WTC11 (cell line): ENCODE results near the gene WDR38. TPM values are rescaled to one million over a fixed set of nuclear protein-coding genes. Genes with fewer than 3 reads are reported as not detected.

Source experiments
- ATAC-seq: fragments of 200-7000 bp; cut with Tn5 transposase; 2 replicates; pipeline ENCODE4 v1.10.0; 2021; ENCODE audit warnings: mild to moderate bottlenecking, moderate library complexity
- CTCF ChIA-PET: fragments of 300-600 bp; sonication (Branson Sonifier 250); formaldehyde crosslinking; loops from one replicate; lab custom pipeline; 2021; ENCODE audit warnings: antibody characterized with exemption; lab: Charles Lee
- POLR2A ChIA-PET: fragments of 350-600 bp; sonication (Branson Sonifier 250); formaldehyde crosslinking; loops from one replicate; lab custom pipeline; 2021; ENCODE audit warnings: antibody characterized with exemption; lab: Charles Lee
- DNase-seq: peaks from one replicate; pipeline ENCODE4 v3.0.0; 2021; ENCODE audit warnings: low spot score
- H3K27ac Mint-ChIP-seq: 2 replicates; pipeline ENCODE4 v1.8.0; 2021; ENCODE audit warnings: mixed read lengths
- H3K27me3 Mint-ChIP-seq: 2 replicates; pipeline ENCODE4 v1.8.0; 2021; ENCODE audit warnings: low read depth, mild to moderate bottlenecking, moderate library complexity, mixed read lengths
- H3K36me3 Mint-ChIP-seq: 2 replicates; pipeline ENCODE4 v1.8.0; 2021; ENCODE audit warnings: mixed read lengths
- H3K4me1 Mint-ChIP-seq: 2 replicates; pipeline ENCODE4 v1.8.0; 2022; ENCODE audit warnings: mixed read lengths
- H3K4me3 Mint-ChIP-seq: 2 replicates; pipeline ENCODE4 v1.8.0; 2021; ENCODE audit warnings: mild to moderate bottlenecking, moderate library complexity, mixed read lengths
- H3K9me3 Mint-ChIP-seq: 2 replicates; pipeline ENCODE4 v1.8.0; 2021; ENCODE audit warnings: mixed read lengths
- ATF1 ChIP-seq: sonication (generic); formaldehyde crosslinking; IDR thresholded peaks from 2 replicates; pipeline ENCODE4 v1.8.1; 2023; ENCODE audit warnings: mild to moderate bottlenecking, moderate library complexity, missing genetic modification reagents
- CREB1 ChIP-seq: sonication (generic); formaldehyde crosslinking; IDR thresholded peaks from 2 replicates; pipeline ENCODE4 v1.8.0; 2023; ENCODE audit warnings: mild to moderate bottlenecking, missing genetic modification reagents
- CREM ChIP-seq: sonication (generic); formaldehyde crosslinking; IDR thresholded peaks from 2 replicates; pipeline ENCODE4 v1.8.1; 2022; ENCODE audit warnings: mild to moderate bottlenecking, missing genetic modification reagents, moderate library complexity
- ERG ChIP-seq: fragments of 250-450 bp; sonication (Bioruptor Pico); IDR thresholded peaks from 2 replicates; pipeline ENCODE4 v1.8.0; 2021; ENCODE audit warnings: mild to moderate bottlenecking
- GABPB1 ChIP-seq: sonication (generic); formaldehyde crosslinking; IDR thresholded peaks from 2 replicates; pipeline ENCODE4 v1.8.1; 2023; ENCODE audit warnings: mild to moderate bottlenecking, missing genetic modification reagents
- GTF2I ChIP-seq: fragments of 250-450 bp; sonication (Bioruptor Pico); conservative IDR thresholded peaks from 2 replicates; pipeline ENCODE4 v1.4.0; 2021; ENCODE audit warnings: mild to moderate bottlenecking
- JUN ChIP-seq: sonication (generic); formaldehyde crosslinking; IDR thresholded peaks from 2 replicates; pipeline ENCODE4 v1.8.0; 2023; ENCODE audit warnings: mild to moderate bottlenecking, missing genetic modification reagents
- MYBL2 ChIP-seq: sonication (generic); formaldehyde crosslinking; IDR thresholded peaks from 2 replicates; pipeline ENCODE4 v1.8.1; 2023; ENCODE audit warnings: mild to moderate bottlenecking, moderate library complexity, missing genetic modification reagents
- PRRX2 ChIP-seq: fragments of 250-450 bp; sonication (Bioruptor Pico); IDR thresholded peaks from 2 replicates; pipeline ENCODE4 v1.8.0; 2021; ENCODE audit warnings: mild to moderate bottlenecking
- SMAD4 ChIP-seq: sonication (generic); formaldehyde crosslinking; IDR thresholded peaks from 2 replicates; pipeline ENCODE4 v1.8.0; 2022; ENCODE audit warnings: mild to moderate bottlenecking, missing genetic modification reagents
- TCF7 ChIP-seq: sonication (generic); formaldehyde crosslinking; IDR thresholded peaks from 2 replicates; pipeline ENCODE4 v1.8.0; 2022; ENCODE audit warnings: mild to moderate bottlenecking, low read depth, missing genetic modification reagents, moderate library complexity
- ZNF121 ChIP-seq: sonication (generic); formaldehyde crosslinking; IDR thresholded peaks from 2 replicates; pipeline ENCODE4 v1.8.0; 2023; ENCODE audit warnings: missing genetic modification reagents
- ZNF317 ChIP-seq: sonication (generic); formaldehyde crosslinking; IDR thresholded peaks from 2 replicates; pipeline ENCODE4 v1.8.1; 2023; ENCODE audit warnings: low read depth, mild to moderate bottlenecking, moderate library complexity, missing genetic modification reagents, borderline replicate concordance
- ZNF416 ChIP-seq: fragments of 250-450 bp; sonication (Bioruptor Pico); IDR thresholded peaks from 2 replicates; pipeline ENCODE4 v1.9.0; 2021; ENCODE audit warnings: mild to moderate bottlenecking, inconsistent platforms
- ZNF423 ChIP-seq: fragments of 250-450 bp; sonication (Bioruptor Pico); IDR thresholded peaks from 2 replicates; pipeline ENCODE4 v2.1.2; 2022; ENCODE audit warnings: mild to moderate bottlenecking, moderate library complexity
- total RNA-seq: library from RNA; stranded (reverse); gene quantifications from 3 replicates; pipeline ENCODE4 v1.2.3, GENCODE V29; 2021
- TF ChIP-seq, protein P1 (sequence below): sonication (generic); formaldehyde crosslinking; IDR thresholded peaks from 2 replicates; pipeline ENCODE4 v1.8.1; 2023; ENCODE audit warnings: mild to moderate bottlenecking, missing genetic modification reagents, borderline replicate concordance
- TF ChIP-seq, protein P2 (sequence below): sonication (generic); formaldehyde crosslinking; IDR thresholded peaks from 2 replicates; pipeline ENCODE4 v1.8.1; 2023; ENCODE audit warnings: mild to moderate bottlenecking, missing genetic modification reagents, moderate library complexity
- TF ChIP-seq, protein P3 (sequence below): sonication (generic); formaldehyde crosslinking; IDR thresholded peaks from 2 replicates; pipeline ENCODE4 v1.8.0; 2022; ENCODE audit warnings: missing genetic modification reagents
- TF ChIP-seq, protein P4 (sequence below): sonication (generic); formaldehyde crosslinking; IDR thresholded peaks from 2 replicates; pipeline ENCODE4 v1.8.0; 2023; ENCODE audit warnings: missing genetic modification reagents, mild to moderate bottlenecking, borderline replicate concordance

The WDR38 gene
- total RNA-seq, 1 experiment from 2014 or later: not detected

DNA sequence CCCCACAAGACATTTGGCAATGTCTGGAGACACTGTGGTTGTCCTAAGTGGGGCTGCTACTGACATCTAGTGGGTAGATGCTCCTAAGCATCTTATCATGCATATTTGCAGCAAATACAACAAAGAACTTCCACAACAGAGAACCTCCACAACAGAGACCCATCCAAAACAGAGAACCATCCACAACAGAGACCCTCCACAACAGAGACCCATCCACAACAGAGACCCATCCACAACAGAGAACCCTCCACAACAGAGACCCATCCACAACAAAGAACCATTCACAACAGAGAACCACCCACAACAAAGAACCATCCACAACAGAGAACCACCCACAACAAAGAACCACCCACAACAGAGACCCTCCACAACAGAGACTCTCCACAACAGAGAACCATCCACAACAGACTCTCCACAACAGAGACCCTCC is 41.5 kb downstream of the WDR38 start (continued):
- TF ChIP-seq, protein P1, sequence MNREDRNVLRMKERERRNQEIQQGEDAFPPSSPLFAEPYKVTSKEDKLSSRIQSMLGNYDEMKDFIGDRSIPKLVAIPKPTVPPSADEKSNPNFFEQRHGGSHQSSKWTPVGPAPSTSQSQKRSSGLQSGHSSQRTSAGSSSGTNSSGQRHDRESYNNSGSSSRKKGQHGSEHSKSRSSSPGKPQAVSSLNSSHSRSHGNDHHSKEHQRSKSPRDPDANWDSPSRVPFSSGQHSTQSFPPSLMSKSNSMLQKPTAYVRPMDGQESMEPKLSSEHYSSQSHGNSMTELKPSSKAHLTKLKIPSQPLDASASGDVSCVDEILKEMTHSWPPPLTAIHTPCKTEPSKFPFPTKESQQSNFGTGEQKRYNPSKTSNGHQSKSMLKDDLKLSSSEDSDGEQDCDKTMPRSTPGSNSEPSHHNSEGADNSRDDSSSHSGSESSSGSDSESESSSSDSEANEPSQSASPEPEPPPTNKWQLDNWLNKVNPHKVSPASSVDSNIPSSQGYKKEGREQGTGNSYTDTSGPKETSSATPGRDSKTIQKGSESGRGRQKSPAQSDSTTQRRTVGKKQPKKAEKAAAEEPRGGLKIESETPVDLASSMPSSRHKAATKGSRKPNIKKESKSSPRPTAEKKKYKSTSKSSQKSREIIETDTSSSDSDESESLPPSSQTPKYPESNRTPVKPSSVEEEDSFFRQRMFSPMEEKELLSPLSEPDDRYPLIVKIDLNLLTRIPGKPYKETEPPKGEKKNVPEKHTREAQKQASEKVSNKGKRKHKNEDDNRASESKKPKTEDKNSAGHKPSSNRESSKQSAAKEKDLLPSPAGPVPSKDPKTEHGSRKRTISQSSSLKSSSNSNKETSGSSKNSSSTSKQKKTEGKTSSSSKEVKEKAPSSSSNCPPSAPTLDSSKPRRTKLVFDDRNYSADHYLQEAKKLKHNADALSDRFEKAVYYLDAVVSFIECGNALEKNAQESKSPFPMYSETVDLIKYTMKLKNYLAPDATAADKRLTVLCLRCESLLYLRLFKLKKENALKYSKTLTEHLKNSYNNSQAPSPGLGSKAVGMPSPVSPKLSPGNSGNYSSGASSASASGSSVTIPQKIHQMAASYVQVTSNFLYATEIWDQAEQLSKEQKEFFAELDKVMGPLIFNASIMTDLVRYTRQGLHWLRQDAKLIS (CRISPR knock-in tag): no peak
- no peak for TF ChIP-seq JUN
- no peak for TF ChIP-seq ZNF317 (CRISPR knock-in tag)
- TF ChIP-seq CREB1 (CRISPR knock-in tag): no peak
- TF ChIP-seq ERG (CRISPR knock-in tag): no peak
- no peak for TF ChIP-seq CREM (CRISPR knock-in tag)
- no peak for TF ChIP-seq ZNF416 (CRISPR knock-in tag)
- no peak for TF ChIP-seq GTF2I (CRISPR knock-in tag)
- TF ChIP-seq TCF7 (CRISPR knock-in tag): no peak
- no peak for TF ChIP-seq PRRX2 (CRISPR knock-in tag)
- TF ChIP-seq, protein P2, sequence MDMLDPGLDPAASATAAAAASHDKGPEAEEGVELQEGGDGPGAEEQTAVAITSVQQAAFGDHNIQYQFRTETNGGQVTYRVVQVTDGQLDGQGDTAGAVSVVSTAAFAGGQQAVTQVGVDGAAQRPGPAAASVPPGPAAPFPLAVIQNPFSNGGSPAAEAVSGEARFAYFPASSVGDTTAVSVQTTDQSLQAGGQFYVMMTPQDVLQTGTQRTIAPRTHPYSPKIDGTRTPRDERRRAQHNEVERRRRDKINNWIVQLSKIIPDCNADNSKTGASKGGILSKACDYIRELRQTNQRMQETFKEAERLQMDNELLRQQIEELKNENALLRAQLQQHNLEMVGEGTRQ: no peak

DNA sequence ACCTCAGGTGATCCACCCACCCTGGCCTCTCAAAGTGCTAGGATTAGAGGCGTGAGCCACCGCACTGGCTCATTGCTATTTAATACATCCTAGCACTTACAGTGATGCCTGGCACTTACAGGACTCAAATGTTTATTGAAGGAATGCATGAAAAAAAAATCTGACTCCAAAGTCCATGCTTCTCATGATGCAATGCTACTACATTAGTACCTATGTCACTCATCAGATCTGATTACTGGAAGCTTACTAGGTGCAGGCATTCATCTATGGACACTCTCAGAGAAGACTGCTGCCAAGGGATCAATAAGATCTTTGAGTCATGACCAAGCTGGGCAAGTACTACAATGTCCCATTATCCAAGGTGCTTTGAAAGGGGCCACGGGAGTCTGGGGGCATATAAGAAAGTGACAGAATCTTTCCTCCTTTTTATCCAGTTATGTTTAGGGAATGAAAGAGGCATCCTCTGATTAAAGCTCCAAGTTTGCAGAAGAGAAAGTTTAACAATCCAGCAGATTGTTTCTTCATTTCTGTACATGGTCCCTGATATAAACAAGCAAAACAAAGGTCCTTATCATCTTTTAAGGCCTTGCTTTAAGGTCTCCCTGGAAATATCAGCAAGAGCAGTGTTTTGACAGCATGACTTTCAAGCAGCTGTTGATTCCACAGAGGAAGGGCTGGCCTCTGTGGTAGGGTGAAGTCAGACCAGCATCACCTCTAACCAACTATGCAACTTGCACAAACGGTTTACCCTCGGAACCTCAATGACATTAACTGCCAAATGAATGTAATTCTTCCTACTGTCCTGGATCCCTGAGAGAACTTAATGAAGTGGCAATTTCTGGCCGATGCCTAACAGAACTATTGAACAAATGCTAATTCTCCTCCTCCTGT is 44.6 kb downstream of the WDR38 start:
- TF ChIP-seq GABPB1 (CRISPR knock-in tag): peak; percentile 98
- TF ChIP-seq MYBL2: no peak
- TF ChIP-seq ZNF121 (CRISPR knock-in tag): no peak
- CTCF ChIA-PET: interaction anchor here (0.5 to 1.0 kb wide), 3 partner anchors 15 to 57 kb away, joined by 3 to 4 read pairs (median 3); partner anchors contain the start of gene WDR38
- DNase-seq (no peak), ATAC-seq (no peak)
- Mint-ChIP-seq H3K36me3 (peaks cover 3% of the 10 kb centered on the region; the same call in 1 of the 2 replicates), H3K27ac (0 out of 2 replicates have a peak overlapping the region, but pooled peaks have one; percentile 17), H3K9me3 (no peaks in the 10 kb centered on the region), H3K4me1 (peaks cover 7% of the 10 kb centered on the region; the same call in 1 of the 2 replicates), H3K27me3 (no peaks in the 10 kb centered on the region), H3K4me3 (no peak overlapping the region)
- POLR2A ChIA-PET: no interaction called here

DNA sequence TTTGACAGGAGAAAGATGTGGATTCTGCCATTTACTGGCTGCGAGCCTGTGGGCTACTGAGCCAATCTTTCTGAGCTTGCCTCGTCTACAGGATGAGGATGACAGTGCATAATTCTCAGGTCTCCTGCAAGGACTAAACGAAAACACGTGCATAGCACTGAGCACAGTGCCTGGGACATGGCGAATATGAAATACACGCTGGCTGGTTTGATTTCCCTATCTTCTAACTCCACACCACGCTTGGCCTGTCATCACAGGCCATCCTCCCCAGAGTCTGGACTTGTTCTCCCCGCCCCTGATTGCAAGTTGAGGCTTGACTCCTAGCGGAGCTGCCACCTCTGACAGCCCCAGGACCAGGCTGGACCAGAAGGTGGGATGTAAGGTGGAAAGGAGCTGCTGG is 46.6 kb downstream of the WDR38 start:
- peaks cover 3% of the 10 kb centered on the region; the same call in 1 of the 2 replicates for H3K36me3 Mint-ChIP-seq
- ChIA-PET CTCF (interaction anchor here (2.1 kb wide), 1 partner anchor 123 kb away, joined by 8 read pairs; the partner anchor contains the start of gene OLFML2A), POLR2A (interaction anchor here (1.2 kb wide), 1 partner anchor 44 kb away, joined by 3 read pairs; no protein-coding TSS in a partner anchor)
- no peak for DNase-seq
- H3K9me3 Mint-ChIP-seq: no peaks in the 10 kb centered on the region
- no peak overlapping the region for H3K4me3 Mint-ChIP-seq
- no peak for ATAC-seq
- H3K27ac Mint-ChIP-seq: no peak overlapping the region
- peaks cover 2% of the 10 kb centered on the region; the same call in 1 of the 2 replicates for H3K4me1 Mint-ChIP-seq
- no peaks in the 10 kb centered on the region for H3K27me3 Mint-ChIP-seq
- TF ChIP-seq, protein P3, sequence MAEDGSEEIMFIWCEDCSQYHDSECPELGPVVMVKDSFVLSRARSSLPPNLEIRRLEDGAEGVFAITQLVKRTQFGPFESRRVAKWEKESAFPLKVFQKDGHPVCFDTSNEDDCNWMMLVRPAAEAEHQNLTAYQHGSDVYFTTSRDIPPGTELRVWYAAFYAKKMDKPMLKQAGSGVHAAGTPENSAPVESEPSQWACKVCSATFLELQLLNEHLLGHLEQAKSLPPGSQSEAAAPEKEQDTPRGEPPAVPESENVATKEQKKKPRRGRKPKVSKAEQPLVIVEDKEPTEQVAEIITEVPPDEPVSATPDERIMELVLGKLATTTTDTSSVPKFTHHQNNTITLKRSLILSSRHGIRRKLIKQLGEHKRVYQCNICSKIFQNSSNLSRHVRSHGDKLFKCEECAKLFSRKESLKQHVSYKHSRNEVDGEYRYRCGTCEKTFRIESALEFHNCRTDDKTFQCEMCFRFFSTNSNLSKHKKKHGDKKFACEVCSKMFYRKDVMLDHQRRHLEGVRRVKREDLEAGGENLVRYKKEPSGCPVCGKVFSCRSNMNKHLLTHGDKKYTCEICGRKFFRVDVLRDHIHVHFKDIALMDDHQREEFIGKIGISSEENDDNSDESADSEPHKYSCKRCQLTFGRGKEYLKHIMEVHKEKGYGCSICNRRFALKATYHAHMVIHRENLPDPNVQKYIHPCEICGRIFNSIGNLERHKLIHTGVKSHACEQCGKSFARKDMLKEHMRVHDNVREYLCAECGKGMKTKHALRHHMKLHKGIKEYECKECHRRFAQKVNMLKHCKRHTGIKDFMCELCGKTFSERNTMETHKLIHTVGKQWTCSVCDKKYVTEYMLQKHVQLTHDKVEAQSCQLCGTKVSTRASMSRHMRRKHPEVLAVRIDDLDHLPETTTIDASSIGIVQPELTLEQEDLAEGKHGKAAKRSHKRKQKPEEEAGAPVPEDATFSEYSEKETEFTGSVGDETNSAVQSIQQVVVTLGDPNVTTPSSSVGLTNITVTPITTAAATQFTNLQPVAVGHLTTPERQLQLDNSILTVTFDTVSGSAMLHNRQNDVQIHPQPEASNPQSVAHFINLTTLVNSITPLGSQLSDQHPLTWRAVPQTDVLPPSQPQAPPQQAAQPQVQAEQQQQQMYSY: no peak
- TF ChIP-seq SMAD4 (no peak), ATF1 (CRISPR knock-in tag) (no peak), ZNF423 (no peak), CREM (CRISPR knock-in tag) (no peak)
- TF ChIP-seq, protein P4, sequence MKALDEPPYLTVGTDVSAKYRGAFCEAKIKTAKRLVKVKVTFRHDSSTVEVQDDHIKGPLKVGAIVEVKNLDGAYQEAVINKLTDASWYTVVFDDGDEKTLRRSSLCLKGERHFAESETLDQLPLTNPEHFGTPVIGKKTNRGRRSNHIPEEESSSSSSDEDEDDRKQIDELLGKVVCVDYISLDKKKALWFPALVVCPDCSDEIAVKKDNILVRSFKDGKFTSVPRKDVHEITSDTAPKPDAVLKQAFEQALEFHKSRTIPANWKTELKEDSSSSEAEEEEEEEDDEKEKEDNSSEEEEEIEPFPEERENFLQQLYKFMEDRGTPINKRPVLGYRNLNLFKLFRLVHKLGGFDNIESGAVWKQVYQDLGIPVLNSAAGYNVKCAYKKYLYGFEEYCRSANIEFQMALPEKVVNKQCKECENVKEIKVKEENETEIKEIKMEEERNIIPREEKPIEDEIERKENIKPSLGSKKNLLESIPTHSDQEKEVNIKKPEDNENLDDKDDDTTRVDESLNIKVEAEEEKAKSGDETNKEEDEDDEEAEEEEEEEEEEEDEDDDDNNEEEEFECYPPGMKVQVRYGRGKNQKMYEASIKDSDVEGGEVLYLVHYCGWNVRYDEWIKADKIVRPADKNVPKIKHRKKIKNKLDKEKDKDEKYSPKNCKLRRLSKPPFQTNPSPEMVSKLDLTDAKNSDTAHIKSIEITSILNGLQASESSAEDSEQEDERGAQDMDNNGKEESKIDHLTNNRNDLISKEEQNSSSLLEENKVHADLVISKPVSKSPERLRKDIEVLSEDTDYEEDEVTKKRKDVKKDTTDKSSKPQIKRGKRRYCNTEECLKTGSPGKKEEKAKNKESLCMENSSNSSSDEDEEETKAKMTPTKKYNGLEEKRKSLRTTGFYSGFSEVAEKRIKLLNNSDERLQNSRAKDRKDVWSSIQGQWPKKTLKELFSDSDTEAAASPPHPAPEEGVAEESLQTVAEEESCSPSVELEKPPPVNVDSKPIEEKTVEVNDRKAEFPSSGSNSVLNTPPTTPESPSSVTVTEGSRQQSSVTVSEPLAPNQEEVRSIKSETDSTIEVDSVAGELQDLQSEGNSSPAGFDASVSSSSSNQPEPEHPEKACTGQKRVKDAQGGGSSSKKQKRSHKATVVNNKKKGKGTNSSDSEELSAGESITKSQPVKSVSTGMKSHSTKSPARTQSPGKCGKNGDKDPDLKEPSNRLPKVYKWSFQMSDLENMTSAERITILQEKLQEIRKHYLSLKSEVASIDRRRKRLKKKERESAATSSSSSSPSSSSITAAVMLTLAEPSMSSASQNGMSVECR (CRISPR knock-in tag): no peak
